ENCODE data around the gene RAD51AP2. TPM values are rescaled to one million over a fixed set of nuclear protein-coding genes. Genes with fewer than 3 reads are reported as not detected.
"Not testable (repeated sequence)": the region's sequence is repeated elsewhere in the genome, so short reads cannot be mapped to it uniquely, and the experiment has no call there.

Gene RAD51AP2
- 0.37 TPM in 1 of 2 replicates, not detected in the other for total RNA-seq
- 0.03 TPM for polyA plus RNA-seq (2012)

GRCh38 chr2:17518212-17519154, at the start of gene RAD51AP2:
RAD51AP2 (minus strand) TSS chr2:17518440; CDS start chr2:17518415, 25 bp downstream.
- peak; percentile 94 for DNase-seq (ENCODE audit: low read depth)

- DNase-seq (ENCODE audit: low read depth) = not testable (repeated sequence)
Measured at GRCh38 chr2:17565726-17566125, 47.5 kb upstream of the RAD51AP2 start.

GRCh38 chr2:17558878-17559277, 40.6 kb upstream of the RAD51AP2 start:
- no peak for DNase-seq (ENCODE audit: low read depth)

- DNase-seq (ENCODE audit: low read depth) = no peak
Measured at GRCh38 chr2:17558053-17558452, 39.8 kb upstream of the RAD51AP2 start.

- DNase-seq (ENCODE audit: low read depth) = no peak
Measured at GRCh38 chr2:17557596-17557995, 39.4 kb upstream of the RAD51AP2 start.

GRCh38 chr2:17555150-17555549, 36.9 kb upstream of the RAD51AP2 start:
- no peak for DNase-seq (ENCODE audit: low read depth)

GRCh38 chr2:17550907-17551306, 32.7 kb upstream of the RAD51AP2 start:
- DNase-seq (ENCODE audit: low read depth) = no peak

GRCh38 chr2:17547737-17548136, 29.5 kb upstream of the RAD51AP2 start:
- no peak for DNase-seq (ENCODE audit: low read depth)

- DNase-seq (ENCODE audit: low read depth) = no peak
Measured at GRCh38 chr2:17547237-17547636, 29.0 kb upstream of the RAD51AP2 start.

- DNase-seq (ENCODE audit: low read depth) = no peak
Measured at GRCh38 chr2:17545680-17546613, 27.7 kb upstream of the RAD51AP2 start.

GRCh38 chr2:17544256-17544655, 26.0 kb upstream of the RAD51AP2 start:
- no peak for DNase-seq (ENCODE audit: low read depth)

- no peak for DNase-seq (ENCODE audit: low read depth)
Measured at GRCh38 chr2:17543848-17544247, 25.6 kb upstream of the RAD51AP2 start.

- no peak for DNase-seq (ENCODE audit: low read depth)
Measured at GRCh38 chr2:17543131-17543660, 25.0 kb upstream of the RAD51AP2 start.

- no peak for DNase-seq (ENCODE audit: low read depth)
Measured at GRCh38 chr2:17542471-17542870, 24.2 kb upstream of the RAD51AP2 start.

- no peak for DNase-seq (ENCODE audit: low read depth)
Measured at GRCh38 chr2:17541531-17541950, 23.3 kb upstream of the RAD51AP2 start.

GRCh38 chr2:17540813-17541530, 22.7 kb upstream of the RAD51AP2 start:
- no peak for DNase-seq (ENCODE audit: low read depth)

GRCh38 chr2:17540093-17540812, 22.0 kb upstream of the RAD51AP2 start, which contains the start of gene VSNL1:
VSNL1 (plus strand) TSS chr2:17540696; CDS start chr2:17592075, 51,379 bp downstream.
- DNase-seq (ENCODE audit: low read depth) = peak; percentile 93

GRCh38 chr2:17539611-17540092, 21.4 kb upstream of the RAD51AP2 start:
- peak; percentile 35 for DNase-seq (ENCODE audit: low read depth)

- DNase-seq (ENCODE audit: low read depth) = peak; percentile 82
Measured at GRCh38 chr2:17538844-17539554, 20.8 kb upstream of the RAD51AP2 start.
